Umbilical cord (tissue), 1 donor: ENCODE measurements around the gene UMPS. TPM values are rescaled to one million over a fixed set of nuclear protein-coding genes. Genes with fewer than 3 reads are reported as not detected.

Experiments
- total RNA-seq: library from RNA; depleted of rRNA; stranded (reverse); fragments of >200 nt; gene quantifications from one replicate; pipeline ENCODE4 v1.2.3, GENCODE V29; 2014; ENCODE audit warnings: low replicate concordance; ENCODE audit not compliant: insufficient read depth

Gene UMPS
- total RNA-seq, 1 donor from 2014 or later = 24.1 TPM

Other genes starting within 250 kb of the UMPS start
- 143 TPM for gene ITGB5, start 156.9 kb downstream of the UMPS start, total RNA-seq
- gene MUC13, start 204.3 kb downstream of the UMPS start, total RNA-seq = 1.4 TPM